ENCODE results near the gene GP9.
"Not testable (repeated sequence)": the region's sequence is repeated elsewhere in the genome, so short reads cannot be mapped to it uniquely, and the experiment has no call there.

Gene GP9

GRCh38 chr3:129068291-129068886 is 7.8 kb downstream of the GP9 start:
- in situ Hi-C loops (cut with HindIII; ENCODE audit: low sequenced_read_pairs): no loop called here
- H3K4me3 ChIP-seq (ENCODE audit: low read depth, low read length): peak overlapping the region; percentile 15
- DNase-seq (ENCODE audit: low read depth, low spot score): no peak
- no peak for TF ChIP-seq CTCF (IDR thresholded peaks at IDR 0.05; ENCODE audit: low read depth, low read length)

GRCh38 chr3:129069313-129070085 is 8.9 kb downstream of the GP9 start:
- H3K4me3 ChIP-seq (ENCODE audit: low read depth, low read length); DNase-seq (ENCODE audit: low read depth, low spot score); in situ Hi-C loops (cut with HindIII; ENCODE audit: low sequenced_read_pairs): not testable (repeated sequence)

- in situ Hi-C loops (cut with HindIII; ENCODE audit: low sequenced_read_pairs): no loop called here
- DNase-seq (ENCODE audit: low read depth, low spot score): no peak
- H3K4me3 ChIP-seq (ENCODE audit: low read depth, low read length): no peak overlapping the region
- no peak for TF ChIP-seq CTCF (IDR thresholded peaks at IDR 0.05; ENCODE audit: low read depth, low read length)
Observed at GRCh38 chr3:129070086-129070885, 9.7 kb downstream of the GP9 start.

- H3K4me3 ChIP-seq (ENCODE audit: low read depth, low read length): no peak overlapping the region
- in situ Hi-C loops (cut with HindIII; ENCODE audit: low sequenced_read_pairs): no loop called here
- no peak for DNase-seq (ENCODE audit: low read depth, low spot score)
- no peak for TF ChIP-seq CTCF (IDR thresholded peaks at IDR 0.05; ENCODE audit: low read depth, low read length)
Observed at GRCh38 chr3:129077222-129077621, 16.6 kb downstream of the GP9 start.

- in situ Hi-C loops (cut with HindIII; ENCODE audit: low sequenced_read_pairs): no loop called here
- H3K4me3 ChIP-seq (ENCODE audit: low read depth, low read length): no peak overlapping the region
- no peak for DNase-seq (ENCODE audit: low read depth, low spot score)
- TF ChIP-seq CTCF (IDR thresholded peaks at IDR 0.05; ENCODE audit: low read depth, low read length): no peak
Observed at GRCh38 chr3:129078510-129078909, 17.9 kb downstream of the GP9 start.

GRCh38 chr3:129081503-129081902 is 20.9 kb downstream of the GP9 start:
- no peak for DNase-seq (ENCODE audit: low read depth, low spot score)
- no peak overlapping the region for H3K4me3 ChIP-seq (ENCODE audit: low read depth, low read length)
- TF ChIP-seq CTCF (IDR thresholded peaks at IDR 0.05; ENCODE audit: low read depth, low read length): no peak
- in situ Hi-C loops (cut with HindIII; ENCODE audit: low sequenced_read_pairs): no loop called here

GRCh38 chr3:129082026-129082425 is 21.4 kb downstream of the GP9 start:
- no peak overlapping the region for H3K4me3 ChIP-seq (ENCODE audit: low read depth, low read length)
- no peak for DNase-seq (ENCODE audit: low read depth, low spot score)
- no peak for TF ChIP-seq CTCF (IDR thresholded peaks at IDR 0.05; ENCODE audit: low read depth, low read length)
- in situ Hi-C loops (cut with HindIII; ENCODE audit: low sequenced_read_pairs): no loop called here

Measured in astrocyte of the spinal cord (primary cell).